ENCODE data around the gene ETV3.
"Not testable (repeated sequence)": the region's sequence is repeated elsewhere in the genome, so short reads cannot be mapped to it uniquely, and the experiment has no call there.

The ETV3 gene

DNA sequence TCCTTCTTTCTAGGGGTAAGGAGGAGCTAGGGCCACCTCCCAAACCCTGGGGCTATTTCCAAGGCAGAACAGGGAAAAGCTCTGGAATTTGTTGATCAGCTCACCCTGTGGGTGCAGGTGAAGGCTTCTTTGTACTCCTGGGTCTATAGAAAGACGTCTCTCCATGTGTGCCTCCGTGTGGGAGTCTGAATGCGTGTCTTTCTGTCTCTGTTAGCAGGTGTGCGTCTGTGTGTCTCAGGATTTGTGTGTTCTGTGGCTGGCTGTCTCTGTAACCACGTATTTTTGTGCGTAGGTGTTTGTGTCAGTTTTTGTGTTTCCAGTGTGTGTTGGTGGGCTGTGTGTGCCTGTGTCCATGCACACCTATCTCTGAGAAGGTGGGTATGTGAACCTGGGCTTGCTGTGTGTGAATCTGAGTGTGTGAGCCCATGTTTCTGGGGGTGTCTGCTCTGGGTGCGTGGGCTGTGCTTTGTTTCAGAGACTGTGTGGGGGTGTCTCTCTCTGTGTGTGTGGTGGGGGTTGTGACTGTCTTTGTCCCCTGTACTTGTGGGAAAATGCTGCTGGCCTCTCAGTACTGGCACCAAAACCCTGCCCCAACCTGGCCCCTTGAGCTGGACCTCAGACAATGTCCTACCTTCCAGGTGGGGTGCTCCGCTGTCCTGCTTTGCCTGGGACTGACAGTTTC, 25.9 kb downstream of the ETV3 start:
- no peak for DNase-seq (ENCODE audit: low read depth, low spot score)

DNA sequence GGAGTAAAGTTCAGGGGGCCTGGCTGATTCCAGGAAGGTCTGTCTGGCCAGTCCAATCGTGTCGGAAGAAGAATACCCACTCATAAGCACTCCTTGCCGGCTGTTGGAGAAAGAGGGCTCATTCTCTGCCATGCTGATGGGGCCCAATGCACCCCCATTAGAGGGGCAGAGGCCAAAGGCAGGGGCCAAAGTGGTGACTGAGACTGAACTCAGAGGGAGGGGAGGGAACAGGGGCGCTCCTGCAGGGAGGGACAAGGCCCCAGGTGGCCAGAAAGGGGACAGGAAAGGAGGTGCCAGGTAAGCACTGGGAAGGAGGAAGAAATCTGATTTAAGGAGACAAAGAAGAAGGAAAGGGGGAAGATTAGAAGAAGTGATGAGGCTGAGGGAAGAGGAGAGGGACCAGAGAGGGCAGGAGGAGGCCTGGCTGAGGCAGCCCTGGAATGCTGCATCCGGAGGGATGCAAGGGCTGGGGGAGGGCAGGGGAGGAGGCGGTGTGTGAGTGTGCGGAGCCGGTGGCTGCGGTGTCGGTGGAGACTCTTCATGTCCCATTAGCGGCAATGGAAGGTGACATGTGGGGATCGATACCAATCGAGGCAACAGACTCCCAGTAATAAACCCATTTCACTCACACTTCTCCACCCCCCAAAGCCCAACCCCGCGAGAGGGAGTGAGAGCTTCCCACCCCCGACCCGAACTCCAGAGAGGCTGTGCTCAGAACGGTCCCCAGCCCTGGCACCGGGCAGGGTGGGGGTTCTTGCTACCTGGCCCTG, 26.6 kb downstream of the ETV3 start:
- no peak for DNase-seq (ENCODE audit: low read depth, low spot score)

DNA sequence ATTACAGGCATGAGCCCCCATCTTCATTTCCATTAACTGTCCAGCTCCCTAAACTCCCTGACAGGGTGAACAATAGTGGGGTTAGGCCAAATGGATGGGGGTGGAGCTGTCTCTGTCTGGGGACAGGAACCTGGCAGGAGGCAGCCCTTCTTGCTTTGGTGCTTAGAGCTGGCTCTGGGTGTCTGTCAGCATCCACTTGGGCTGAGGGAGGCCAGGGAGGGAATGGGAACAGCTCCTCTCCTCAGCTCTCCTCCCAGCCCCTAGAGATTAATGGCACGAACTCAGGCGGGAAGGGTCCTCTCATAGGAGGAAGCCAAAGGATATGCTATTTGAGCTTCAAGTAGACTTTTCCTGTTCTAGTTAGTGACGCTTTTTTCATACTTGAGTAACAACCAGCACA, 27.5 kb downstream of the ETV3 start:
- DNase-seq (ENCODE audit: low read depth, low spot score): no peak

DNA sequence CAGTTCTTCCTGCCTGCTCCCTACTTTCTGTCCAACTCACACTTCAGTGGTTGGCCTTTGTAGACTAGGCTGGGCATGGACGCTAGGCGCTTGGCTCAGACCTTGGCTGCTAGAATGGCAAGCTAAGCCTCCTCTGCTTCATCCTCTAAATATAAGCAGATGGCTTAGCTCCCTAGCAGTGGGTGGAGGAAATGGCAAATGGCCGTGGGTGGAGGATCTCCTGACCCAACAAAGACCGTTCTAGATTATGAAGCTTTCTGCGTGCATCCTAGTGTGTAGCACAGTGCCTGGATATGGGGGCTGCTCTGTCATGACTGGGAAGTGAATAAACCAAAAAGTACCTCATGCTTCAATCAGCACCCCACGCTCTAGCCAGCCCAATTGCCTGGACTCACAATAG, 28.2 kb downstream of the ETV3 start:
- DNase-seq (ENCODE audit: low read depth, low spot score): no peak

DNA sequence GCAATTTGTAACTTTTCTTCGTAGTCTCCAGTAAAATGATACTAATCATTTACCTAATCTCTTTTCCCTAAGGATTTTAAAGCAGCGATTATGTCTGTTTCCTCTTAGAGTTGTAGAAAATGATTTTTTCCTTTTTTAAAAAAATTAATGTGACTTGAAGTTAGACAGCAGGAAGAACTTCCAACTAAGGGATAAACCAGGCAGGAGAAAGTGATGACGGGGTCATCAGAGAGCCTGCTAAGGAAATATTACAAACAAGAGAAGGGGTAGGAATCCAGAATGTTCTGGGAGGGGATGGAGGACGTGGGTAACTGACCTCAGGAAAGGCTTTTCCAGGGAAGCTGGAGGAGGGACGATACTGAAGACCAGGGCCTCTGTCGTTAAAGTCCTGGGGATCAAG, 29.7 kb downstream of the ETV3 start:
- no peak for DNase-seq (ENCODE audit: low read depth, low spot score)

DNA sequence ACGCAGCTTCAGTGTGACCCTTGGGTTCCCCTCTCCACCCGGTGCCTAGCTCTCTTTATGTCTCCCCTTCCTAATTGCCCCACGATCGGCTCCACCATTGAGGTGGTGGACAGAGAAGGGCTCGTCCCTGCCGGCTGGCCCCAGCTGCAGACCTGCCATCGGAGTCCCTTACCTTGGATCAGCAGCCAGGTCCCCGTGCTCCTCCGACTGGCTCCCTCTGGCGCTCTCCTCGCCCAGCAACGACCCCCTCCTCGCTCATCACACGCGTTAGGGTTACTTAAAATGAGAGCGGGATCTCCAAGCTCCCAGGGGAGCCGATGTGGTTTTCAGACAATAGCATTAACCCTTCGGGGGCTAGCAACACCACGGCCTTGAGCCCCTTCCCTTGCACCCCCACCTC, 30.5 kb downstream of the ETV3 start:
- no peak for DNase-seq (ENCODE audit: low read depth, low spot score)

DNA sequence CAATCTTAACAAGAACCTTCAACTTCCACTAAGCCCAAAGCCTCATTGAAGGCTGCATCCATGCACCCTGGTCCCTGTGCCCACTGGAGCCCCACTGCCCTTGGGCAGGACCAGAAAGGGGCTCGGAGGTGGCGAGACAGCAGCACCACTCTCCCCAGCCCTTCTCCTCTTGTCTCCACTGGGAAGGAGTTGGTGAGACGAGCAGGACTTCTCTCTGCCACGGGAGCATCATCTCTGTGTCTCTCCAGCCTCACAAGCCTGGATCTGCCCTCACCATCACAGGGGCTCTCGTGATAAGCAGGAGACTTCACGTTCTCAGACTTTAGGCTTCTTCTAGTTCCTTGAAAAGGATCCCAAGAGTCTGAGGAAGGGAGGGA, 31.4 kb downstream of the ETV3 start:
- DNase-seq (ENCODE audit: low read depth, low spot score): no peak

DNA sequence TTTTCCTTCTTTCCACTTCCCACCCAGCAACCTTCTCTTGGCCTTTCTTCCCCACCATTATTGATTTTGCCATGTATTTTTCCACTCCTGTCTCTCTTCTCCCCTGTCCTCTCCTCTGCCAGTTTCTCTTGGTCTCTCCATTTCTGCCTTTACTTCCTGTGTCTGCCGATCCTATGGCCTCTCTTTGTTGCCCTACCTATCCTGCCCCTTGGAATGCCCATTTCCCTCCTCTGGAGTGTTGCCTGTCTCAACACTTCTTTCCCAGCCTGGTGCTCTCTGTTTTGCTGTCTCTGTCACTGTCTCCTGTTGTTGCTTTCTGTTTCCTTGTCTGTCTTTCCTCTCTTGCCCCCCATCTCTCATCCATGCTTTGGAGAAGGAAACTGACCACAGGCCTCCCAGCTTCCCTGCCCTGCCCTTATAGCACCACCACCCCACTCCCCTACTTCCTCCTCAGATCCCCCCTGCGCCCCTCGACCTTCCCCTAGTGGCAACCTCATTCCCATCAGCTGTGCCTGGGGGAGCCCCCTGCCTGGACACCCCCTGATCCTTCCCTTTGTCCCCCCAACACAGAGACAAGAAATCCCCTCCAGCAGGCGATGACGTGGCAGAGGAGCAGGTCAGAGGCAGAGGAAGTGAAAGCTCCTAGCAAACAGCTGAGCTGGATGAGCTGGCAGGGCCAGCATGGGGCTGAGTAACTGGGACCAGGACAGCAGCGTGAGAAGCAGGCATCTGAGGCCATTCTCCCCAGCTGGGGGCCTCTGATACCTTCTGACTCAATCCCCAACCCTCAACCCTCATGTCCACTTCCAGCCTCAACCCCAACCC, 32.0 kb downstream of the ETV3 start:
- peak; percentile 54 for DNase-seq (ENCODE audit: low read depth, low spot score)

DNA sequence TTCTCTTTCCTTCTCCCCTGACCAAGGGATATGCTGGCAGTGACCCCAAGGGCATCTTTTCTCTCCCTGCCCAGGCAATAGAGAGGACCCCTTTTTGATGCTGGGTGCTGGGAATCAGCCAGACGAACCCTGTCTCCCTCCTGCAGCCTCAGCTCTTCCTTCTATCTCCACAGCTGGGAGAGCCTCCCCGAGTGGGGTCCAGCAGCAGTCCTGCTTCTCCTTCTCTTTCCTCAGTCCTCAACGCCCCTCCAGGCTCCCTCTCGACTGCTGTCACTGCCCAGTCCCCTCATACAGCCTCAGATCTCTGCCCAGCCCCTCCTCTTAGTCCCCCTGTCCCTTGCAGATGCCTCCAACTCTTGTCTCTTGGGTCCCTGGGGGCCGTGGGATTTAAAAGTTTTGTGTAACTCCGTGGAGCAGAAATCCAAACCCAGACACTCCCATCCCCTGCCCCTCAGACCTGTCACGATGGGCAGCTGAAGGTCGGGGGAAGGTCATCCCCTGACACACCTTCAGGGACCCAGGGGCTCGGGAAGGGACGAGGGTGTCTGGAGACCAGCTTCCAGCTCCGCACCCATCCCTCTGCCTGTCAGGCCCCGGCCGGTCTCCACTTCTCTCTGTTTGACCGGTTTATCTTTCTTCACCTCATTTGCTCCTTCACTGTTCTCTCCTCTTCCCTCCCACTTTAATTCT, 32.8 kb downstream of the ETV3 start:
- DNase-seq (ENCODE audit: low read depth, low spot score): no peak

DNA sequence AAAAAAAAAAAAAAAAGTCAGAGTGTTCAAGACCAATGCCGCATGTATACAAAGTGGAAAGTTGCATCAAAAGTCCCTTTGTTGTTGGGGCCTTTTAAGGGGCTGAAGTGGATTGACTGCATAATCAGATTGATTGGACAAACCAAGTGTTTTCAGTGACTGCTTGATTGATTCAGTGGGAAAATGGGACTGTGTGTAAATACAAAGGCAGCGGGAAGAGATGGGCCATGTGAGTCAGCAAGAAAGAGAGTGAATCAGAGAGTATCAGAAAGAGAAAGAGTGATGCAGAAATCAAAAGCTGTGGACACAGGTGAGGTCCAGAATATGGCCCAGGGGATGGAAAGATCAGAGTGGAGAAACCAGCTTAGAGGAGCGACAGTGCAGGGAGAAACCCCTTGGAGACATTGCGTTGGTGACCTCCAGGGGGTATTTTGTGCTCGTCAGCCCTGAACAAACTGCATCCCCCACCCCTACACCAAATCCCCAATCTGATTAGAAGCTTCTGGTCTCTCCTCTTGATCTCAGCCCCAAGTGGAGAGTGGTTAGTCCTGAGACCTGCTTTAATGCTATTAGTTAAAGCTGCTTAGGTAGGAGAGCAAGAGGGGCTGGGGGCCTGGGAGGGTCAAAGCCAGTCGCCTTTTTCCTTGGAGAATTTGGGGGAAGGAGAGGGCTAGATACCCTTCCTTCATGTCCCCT, 33.4 kb downstream of the ETV3 start:
- DNase-seq (ENCODE audit: low read depth, low spot score): no peak

DNA sequence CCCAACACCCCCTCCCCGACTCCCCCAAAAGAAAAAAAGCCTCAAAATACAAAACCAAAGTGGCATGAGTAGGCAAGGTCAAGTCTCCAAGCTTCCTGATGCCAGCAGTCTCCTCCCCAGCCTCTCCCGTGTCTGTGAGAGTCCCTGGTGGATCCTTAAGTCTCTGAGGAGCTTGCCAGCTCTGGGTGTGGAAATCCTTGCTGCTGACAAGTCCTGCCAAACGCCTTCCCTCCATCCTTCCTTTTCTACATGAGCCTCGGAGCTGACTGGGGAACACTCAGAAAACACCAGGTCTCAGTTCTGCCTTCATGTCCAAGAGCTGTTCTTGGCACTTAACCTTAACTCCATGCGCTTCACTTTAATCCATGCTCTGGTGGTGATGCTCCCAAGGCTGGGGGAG, 34.9 kb downstream of the ETV3 start:
- DNase-seq (ENCODE audit: low read depth, low spot score): no peak

DNA sequence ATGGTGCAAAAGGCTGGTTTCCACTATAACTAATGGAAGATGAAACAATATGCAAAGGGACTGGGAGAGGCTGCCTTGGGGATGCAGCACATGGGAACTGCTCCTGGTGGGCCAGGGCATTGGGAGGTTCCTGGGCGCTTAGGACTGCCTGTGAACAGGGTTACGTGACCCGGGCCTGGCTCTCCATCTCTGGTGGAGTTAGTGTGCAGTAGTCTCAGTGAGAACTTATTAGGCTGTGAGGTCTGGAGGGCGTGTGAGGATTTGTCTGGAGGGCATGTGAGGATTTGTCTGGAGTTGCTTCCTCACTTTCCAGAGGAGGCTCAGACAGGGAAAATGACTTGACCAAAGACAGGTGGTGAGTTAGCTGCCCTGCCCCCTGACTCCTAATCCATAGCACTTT, 37.0 kb downstream of the ETV3 start:
- no peak for DNase-seq (ENCODE audit: low read depth, low spot score)

DNA sequence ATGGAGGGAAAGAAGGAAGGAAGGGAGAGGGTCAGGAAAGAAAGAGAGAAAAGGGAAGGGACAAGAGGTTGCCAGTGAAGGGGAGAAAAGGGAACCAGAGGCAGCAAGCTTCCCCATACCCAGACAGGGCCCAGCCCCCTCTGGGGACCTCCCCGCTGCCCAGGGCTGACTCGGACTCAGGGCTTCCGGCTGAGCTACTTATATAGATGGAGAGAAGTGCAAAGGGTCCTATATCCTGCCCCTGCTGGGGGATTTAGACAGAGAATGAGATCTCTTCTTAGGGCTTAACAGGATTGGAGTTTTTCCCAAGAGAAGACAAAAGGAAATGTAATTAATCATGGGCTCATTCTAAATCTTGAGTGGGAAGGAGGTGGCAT, 38.6 kb downstream of the ETV3 start, which contains the start of gene ETV3L:
Gene ETV3L (minus strand): TSS at position 176 of the 377 bp plus-strand sequence. CDS start 285 bp downstream, outside the sequence.
- DNase-seq (ENCODE audit: low read depth, low spot score): no peak

DNA sequence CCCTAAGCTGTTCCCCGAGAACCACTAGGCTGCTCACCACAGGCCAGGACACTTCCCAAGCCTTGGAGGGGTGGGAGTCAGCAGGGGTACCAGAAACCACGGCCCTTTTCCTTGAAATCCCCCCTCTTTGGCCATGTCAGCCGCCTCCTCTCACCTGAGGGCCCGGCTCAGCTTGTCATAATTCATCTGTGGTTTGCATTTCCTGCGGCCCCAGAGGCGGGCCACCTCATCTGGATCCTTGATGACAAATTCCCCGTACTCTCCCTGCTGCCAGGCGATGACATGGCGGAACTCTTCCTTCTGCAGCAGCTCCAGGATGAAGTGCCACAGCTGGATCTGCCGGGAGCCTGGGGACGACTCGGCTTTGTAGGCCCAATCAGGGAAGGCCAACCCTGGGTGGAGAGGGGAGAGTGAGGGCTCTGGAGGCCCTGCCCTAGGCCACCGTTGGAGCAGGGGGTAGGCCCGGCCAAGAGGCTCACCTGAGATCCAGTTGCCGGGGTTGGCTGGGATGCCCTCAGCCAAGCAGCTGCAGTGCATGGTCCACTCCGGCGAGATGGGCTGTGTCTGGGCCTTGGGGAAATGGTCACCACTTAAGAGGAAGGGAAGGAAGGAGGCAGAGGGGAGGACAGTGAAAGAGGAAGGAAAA, 39.1 kb downstream of the ETV3 start:
- not testable (repeated sequence) for DNase-seq (ENCODE audit: low read depth, low spot score)

DNA sequence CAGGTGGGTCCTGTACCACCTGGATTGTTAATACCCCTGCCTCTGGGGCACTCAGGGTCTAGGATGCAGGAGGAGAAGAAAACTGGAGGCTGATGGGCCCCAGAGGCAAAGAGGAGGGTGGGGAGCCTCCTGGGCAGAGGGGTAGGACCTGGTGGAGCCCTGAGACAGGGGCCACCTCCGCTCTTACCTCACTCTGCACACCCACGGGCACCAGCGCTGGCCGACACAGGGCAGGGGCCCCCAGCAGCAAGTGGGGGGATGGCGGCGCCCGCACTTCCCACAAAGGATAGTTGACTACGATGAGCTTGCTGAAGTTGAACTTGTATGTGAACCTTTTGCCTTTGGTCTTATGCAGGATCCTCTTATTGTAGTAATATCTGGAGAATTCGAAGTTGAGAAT, 39.7 kb downstream of the ETV3 start:
- DNase-seq (ENCODE audit: low read depth, low spot score): no peak

DNA sequence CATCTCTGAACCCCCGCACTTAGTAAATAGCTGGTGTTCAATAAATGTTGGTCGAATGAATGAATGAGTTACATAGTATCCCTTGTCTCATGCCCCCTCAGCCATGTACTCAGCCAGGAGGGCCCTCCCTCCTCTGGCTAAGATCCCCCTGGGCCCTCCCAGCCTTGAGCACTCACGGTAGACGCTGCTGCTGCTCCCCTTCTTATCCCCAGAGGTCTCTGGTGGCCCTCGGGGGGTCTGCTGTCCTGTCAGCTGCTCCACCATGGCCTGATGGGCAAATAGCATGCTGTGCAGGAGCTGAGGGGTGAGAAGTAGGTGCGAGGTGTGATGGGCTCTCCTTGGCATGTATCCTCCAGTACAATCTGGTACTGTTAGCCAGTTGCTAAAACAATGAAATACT, 40.5 kb downstream of the ETV3 start:
- DNase-seq (ENCODE audit: low read depth, low spot score): no peak

DNA sequence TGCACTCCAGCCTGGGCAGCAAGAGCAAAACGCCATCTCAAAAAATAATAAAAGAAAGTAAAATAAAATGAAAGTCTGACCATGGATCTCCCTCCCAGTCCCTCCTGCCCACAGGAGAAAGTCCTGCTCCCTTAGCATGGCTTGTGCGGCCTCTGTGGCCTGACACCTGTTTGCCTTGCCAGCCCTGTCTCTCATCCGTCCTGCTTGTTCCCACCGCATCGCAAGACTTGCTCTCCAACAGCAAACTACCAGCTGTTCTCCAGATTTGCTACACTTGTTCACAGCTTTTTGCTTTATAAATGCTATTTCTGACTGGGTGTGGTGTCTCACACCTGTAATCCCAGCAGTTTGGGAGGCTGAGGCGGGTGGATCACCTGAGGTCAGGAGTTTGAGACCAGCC, 41.3 kb downstream of the ETV3 start:
- DNase-seq (ENCODE audit: low read depth, low spot score): no peak

DNA sequence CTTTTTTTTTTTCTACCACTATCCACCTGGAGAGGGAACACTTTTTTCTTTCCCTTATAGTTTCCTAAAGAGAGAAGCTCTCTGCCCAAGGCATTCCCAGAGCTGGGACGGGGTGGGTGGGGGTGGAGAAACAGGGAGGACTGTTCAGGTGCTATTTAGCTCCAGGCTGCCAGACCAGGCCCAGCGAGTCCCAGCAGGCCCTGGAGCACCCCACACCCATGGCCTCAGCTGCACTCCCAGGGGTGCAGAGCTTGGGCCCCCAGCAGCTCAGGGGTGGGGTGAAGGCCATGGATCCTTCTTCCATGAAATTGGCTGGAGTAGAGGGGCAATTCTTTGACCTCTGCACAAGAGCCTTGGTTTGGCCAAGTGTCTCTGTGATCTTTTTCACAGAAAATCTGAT, 42.6 kb downstream of the ETV3 start:
- no peak for DNase-seq (ENCODE audit: low read depth, low spot score)

DNA sequence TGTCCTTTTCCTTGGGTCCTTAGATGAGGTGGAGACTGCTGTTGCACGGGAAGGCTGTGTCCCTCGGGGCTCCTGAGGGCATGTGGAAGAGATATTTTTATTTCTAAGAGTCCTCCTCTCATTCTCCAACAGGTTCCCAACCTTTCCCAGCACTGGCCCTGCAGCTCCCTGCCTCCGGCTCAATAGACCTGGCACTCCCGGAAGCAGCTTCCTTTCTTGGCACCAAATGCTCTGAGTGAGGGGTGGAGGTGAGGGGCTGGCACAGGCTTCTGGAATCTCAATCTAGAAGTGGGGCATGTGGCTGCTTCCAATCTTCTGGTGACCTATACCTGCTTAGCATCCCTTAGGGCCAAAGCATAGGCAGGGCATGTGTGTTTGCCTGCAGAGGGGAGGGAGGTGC, 43.1 kb downstream of the ETV3 start:
- DNase-seq (ENCODE audit: low read depth, low spot score): no peak

DNA sequence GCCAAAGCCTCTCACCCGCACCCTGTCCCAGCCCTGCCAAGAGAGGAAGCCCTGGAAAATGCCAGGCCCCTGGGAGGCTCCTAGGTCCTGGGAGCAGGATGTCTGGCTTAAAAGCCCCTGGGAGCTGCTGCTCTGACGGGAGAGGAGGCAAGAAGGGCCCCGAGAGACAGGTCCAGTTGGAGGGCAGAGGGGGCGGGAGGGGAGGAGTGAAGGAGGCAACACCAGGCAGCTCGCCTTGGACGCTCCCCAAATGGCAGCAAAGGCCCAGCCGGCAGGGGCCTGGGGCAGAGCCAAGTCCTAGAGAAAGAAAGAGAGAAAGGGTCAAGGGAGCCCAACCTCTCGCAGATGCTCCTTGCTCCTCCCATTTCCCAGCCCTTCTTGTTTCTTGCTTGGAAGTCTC, 45.4 kb downstream of the ETV3 start:
- DNase-seq (ENCODE audit: low read depth, low spot score): peak; percentile 53
